Stimulated activated CD4-positive, alpha-beta T cell treated with anti-CD3 and anti-CD28 coated beads, TNF-alpha, amount 100 ng/mL, for 1 hour (primary cell): Measurements from ENCODE around the gene MARCHF5.
"Not testable (repeated sequence)": the region's sequence is repeated elsewhere in the genome, so short reads cannot be mapped to it uniquely, and the experiment has no call there.

Source experiments
- DNase-seq, 3 donors: peaks; one replicate each; pipeline ENCODE4 v3.0.0-alpha.2; 2020; ENCODE audit warnings: low read depth in 3 of 3, low spot score in 1 of 3

MARCHF5 gene

GRCh38 chr10:92304061-92304460 is 13.1 kb downstream of the MARCHF5 start:
- no peak for DNase-seq

- no peak for DNase-seq
Measured at GRCh38 chr10:92305133-92306072, 14.4 kb downstream of the MARCHF5 start.

GRCh38 chr10:92309272-92309671 is 18.3 kb downstream of the MARCHF5 start:
- no peak for DNase-seq

- no peak for DNase-seq
Measured at GRCh38 chr10:92313750-92314149, 22.8 kb downstream of the MARCHF5 start.

- DNase-seq, result no peak
Measured at GRCh38 chr10:92316610-92317009, 25.6 kb downstream of the MARCHF5 start.

- no peak for DNase-seq
Measured at GRCh38 chr10:92323079-92323478, 32.1 kb downstream of the MARCHF5 start.

GRCh38 chr10:92327445-92328433 is 36.8 kb downstream of the MARCHF5 start:
- no peak for DNase-seq

- no peak for DNase-seq
Measured at GRCh38 chr10:92328993-92329392, 38.0 kb downstream of the MARCHF5 start.

GRCh38 chr10:92329927-92330326 is 39.0 kb downstream of the MARCHF5 start:
- not testable (repeated sequence) for DNase-seq

GRCh38 chr10:92342796-92343195 is 51.8 kb downstream of the MARCHF5 start:
- DNase-seq, result no peak

- not testable (repeated sequence) for DNase-seq
Measured at GRCh38 chr10:92345575-92345974, 54.6 kb downstream of the MARCHF5 start.

GRCh38 chr10:92347035-92347676 is 56.2 kb downstream of the MARCHF5 start:
- not testable (repeated sequence) for DNase-seq

- no peak for DNase-seq
Measured at GRCh38 chr10:92350411-92350810, 59.4 kb downstream of the MARCHF5 start.

GRCh38 chr10:92354587-92354986 is 63.6 kb downstream of the MARCHF5 start:
- no peak for DNase-seq

- DNase-seq, result no peak
Measured at GRCh38 chr10:92356041-92356440, 65.1 kb downstream of the MARCHF5 start.

GRCh38 chr10:92363498-92363897 is 72.5 kb downstream of the MARCHF5 start:
- DNase-seq, result no peak

- DNase-seq, result no peak
Measured at GRCh38 chr10:92366412-92367021, 75.5 kb downstream of the MARCHF5 start.

GRCh38 chr10:92377962-92378361 is 87.0 kb downstream of the MARCHF5 start:
- DNase-seq, result no peak

GRCh38 chr10:92381543-92381954 is 90.6 kb downstream of the MARCHF5 start:
- DNase-seq, result no peak

GRCh38 chr10:92382631-92383030 is 91.7 kb downstream of the MARCHF5 start:
- no peak for DNase-seq

GRCh38 chr10:92384741-92385140 is 93.8 kb downstream of the MARCHF5 start:
- no peak for DNase-seq
